AG04449 (cell line): ENCODE measurements around the gene SORBS1.

Experiments
- CTCF ChIA-PET: fragments of 350-600 bp; formaldehyde crosslinking; extraction: SDS; loops from one replicate; lab custom pipeline; 2021; ENCODE audit warnings: antibody characterized with exemption; lab: Yijun Ruan, JAX
- POLR2A ChIA-PET: fragments of 400-600, 350-600 bp; formaldehyde crosslinking; extraction: SDS; loops from one replicate; lab custom pipeline; 2020; ENCODE audit warnings: antibody characterized with exemption, inconsistent platforms; lab: Yijun Ruan, JAX
- DNase-seq: peaks from one replicate; pipeline ENCODE4 v3.0.0-alpha.2; 2010; ENCODE audit warnings: low read depth, low spot score
- H3K4me3 ChIP-seq: 2 replicates; pipeline ENCODE4 v1.5.1; 2011; ENCODE audit warnings: low read depth, mild to moderate bottlenecking, control low read depth, low read length
- CTCF ChIP-seq: IDR thresholded peaks from one replicate; pipeline ENCODE4 v1.5.1; 2011; ENCODE audit warnings: mild to moderate bottlenecking, moderate library complexity, low read length, control low read depth, inconsistent platforms; ENCODE audit not compliant: insufficient read depth; ENCODE audit errors: missing control alignments

Gene SORBS1

DNA sequence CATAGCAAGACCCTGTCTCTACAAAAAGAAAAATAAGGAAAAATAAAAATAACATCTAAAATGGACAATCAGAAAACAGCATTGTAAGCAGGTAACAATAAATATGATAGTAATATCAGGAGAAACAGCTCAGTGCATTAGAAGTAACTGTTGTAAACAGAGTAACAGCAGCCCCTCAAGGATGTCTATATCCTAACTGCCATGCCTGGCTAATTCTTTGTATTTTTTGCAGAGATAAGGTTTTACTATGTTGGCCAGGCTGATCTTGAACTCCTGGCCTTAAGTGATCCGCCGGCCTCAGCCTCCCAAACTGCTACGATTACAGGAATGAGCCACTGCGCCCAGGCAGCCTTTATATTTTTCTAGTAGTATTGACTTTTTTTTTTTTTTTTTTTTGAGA is 7.5 kb downstream of the SORBS1 start:
- ChIA-PET POLR2A (no interaction called here), CTCF (no interaction called here)
- no peak for TF ChIP-seq CTCF
- no peak for DNase-seq
- no peak overlapping the region for H3K4me3 ChIP-seq

DNA sequence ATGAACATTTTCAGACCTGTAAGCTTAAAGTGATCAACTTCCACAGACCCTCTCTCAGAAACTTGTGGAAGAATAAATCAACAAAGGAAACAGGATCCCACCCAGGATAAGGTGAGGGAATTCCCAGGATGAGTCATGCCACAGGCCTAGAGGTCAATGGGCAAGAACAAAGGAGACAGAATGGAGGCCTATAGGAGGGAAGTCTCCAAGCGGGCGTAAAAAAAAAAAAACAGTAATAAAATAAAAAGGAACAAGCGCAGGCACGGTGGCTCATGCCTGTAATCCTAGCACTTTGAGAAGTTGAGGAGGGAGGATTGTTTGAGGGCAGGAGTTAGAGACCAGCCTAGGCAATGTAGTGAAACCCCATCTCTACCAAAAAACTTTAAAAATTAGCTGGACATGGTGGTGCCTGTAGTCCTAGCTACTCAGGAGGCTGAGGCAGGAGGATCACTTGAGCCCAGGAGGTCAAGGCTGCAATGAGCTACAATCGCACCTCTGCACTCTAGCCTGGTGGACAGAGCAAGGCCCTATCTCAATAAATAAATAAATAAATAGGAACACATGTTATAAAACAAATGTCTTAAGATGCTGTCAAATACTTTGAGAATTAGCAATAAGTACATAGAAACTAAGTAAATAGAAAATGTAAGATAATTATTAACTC is 8.4 kb downstream of the SORBS1 start:
- CTCF ChIA-PET, result no interaction called here
- no peak for TF ChIP-seq CTCF
- no peak overlapping the region for H3K4me3 ChIP-seq
- no peak for DNase-seq
- POLR2A ChIA-PET, result no interaction called here

GRCh38 chr10:95550073-95550672 is 11.0 kb downstream of the SORBS1 start:
- ChIA-PET POLR2A (no interaction called here), CTCF (no interaction called here)
- no peak for TF ChIP-seq CTCF
- DNase-seq, result no peak
- no peak overlapping the region for H3K4me3 ChIP-seq

GRCh38 chr10:95547791-95548435 is 13.3 kb downstream of the SORBS1 start:
- CTCF ChIA-PET, result no interaction called here

DNA sequence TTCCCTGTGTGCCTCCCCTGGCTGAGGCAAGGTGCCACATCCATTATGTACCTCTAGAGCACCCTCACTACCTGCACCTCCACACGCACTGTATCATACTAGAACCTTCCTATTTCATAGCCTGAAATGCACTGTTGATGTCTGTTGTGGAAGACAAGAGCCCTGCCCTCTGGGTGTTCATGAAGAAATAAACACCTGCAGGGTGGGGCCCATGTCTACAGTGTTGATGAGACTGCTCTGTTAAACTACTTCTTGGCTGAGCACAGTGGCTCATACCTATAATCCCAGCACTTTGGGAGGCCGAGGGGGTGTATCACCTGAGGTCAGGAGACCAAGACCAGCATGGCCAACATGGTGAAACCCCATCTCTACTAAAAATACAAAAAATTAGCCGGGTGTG is 14.0 kb downstream of the SORBS1 start:
- POLR2A ChIA-PET, result no interaction called here
- no peak for TF ChIP-seq CTCF
- H3K4me3 ChIP-seq, result no peak overlapping the region
- CTCF ChIA-PET, result no interaction called here
- no peak for DNase-seq

More at GRCh38 chr10:95547791-95548435, 13.3 kb downstream of the SORBS1 start:
- H3K4me3 ChIP-seq, result no peak overlapping the region
- POLR2A ChIA-PET, result no interaction called here
- TF ChIP-seq CTCF, result no peak
- DNase-seq, result no peak

DNA sequence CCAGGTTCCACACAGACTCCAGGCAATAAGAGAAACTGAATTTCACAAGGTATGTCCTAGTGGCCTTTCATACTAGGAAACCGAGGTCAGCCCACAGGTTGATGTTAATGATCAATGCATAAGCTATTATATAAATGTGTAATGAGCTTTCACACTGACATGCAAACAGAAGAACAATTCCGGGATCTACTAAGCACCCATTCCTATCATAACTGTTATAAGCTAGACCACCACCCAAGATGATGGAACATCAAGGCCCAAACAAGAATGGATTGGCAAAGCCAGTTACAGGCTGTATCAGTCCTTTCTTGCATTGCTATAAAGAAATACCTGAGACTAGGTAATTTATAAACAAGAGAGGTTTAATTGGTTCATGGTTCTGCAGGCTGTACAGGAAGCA is 15.2 kb downstream of the SORBS1 start:
- POLR2A ChIA-PET, result no interaction called here
- no peak overlapping the region for H3K4me3 ChIP-seq
- TF ChIP-seq CTCF, result no peak
- no peak for DNase-seq
- CTCF ChIA-PET, result no interaction called here
